Measurements from ENCODE around the gene TBC1D10A. TPM values are rescaled to one million over a fixed set of nuclear protein-coding genes. Genes with fewer than 3 reads are reported as not detected.
A peak's percentile ranks its signal among the peaks of the same experiment; 100 is the strongest.

The TBC1D10A gene
- polyA plus RNA-seq, 1 donor (not counting 4 experiments of a cell fraction or from before 2014, with no cell fraction given): 17.8 TPM

DNA sequence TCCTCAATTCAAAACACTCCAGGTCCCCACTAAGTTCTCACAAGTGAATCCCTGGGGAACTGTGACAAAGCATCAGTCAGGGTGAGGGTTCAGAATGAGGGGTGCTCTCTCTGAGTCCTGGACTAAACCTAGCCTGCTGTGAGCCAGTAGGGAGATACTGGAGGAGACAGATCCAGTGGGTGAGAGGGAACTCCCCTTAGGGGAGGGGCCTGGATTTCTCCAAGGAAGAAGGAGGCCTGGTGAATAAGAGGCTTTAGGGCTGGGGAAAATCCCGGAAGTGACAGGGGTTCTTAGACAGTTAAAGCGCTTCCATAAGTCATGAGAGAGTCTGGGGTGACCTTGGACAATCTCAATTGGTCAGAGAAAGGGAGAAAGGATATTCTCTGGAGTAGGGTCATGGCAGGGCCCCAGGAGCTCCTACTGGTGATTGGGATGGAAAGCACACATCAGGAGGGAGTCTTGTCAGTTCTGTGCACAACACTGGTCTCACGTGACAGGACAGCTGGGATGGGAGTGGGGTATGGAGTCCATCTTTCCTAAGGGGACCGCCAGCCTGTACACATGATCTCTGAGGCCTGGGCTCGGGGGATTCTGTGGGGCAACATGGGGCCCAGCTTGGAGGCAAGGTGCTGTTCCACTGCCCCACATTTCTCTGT lies 1.5 kb downstream of the TBC1D10A start:
- DNase-seq (ENCODE audit: low read depth, low spot score) (peak; percentile 54), FAIRE-seq (peak; percentile 97)
- H3K4me1 ChIP-seq (ENCODE audit: control insufficient read depth, extremely low read depth, insufficient read depth, low read length): peaks cover 41% of the 10 kb centered on the region
- peaks cover 8% of the 10 kb centered on the region for H3K9me1 ChIP-seq (ENCODE audit: control insufficient read depth, extremely low read depth, insufficient read depth, low read length)
- H3K79me2 ChIP-seq (ENCODE audit: control insufficient read depth, insufficient read depth, low read length): peaks cover 46% of the 10 kb centered on the region
- peaks cover 5 to 22% of the 10 kb centered on the region in 2 experiments for H3K36me3 ChIP-seq (ENCODE audit: control insufficient read depth in 2 of 2, extremely low read depth in 1 of 2, insufficient read depth in 2 of 2, low read length in 2 of 2)
- H2AFZ ChIP-seq (ENCODE audit: control insufficient read depth, low read length): no peak overlapping the region
- H3K9ac ChIP-seq (ENCODE audit: control insufficient read depth, extremely low read depth, insufficient read depth, low read length): peak overlapping the region; percentile 83
- H3K4me3 ChIP-seq (ENCODE audit: control insufficient read depth in 2 of 3, extremely low read depth in 1 of 3, insufficient read depth in 2 of 3, low read depth in 1 of 3, low read length in 3 of 3): peak overlapping the region; percentile 80 to 91 (median 81)
- dilution Hi-C loops (cut with MboI; ENCODE audit: extremely low pct_ligation_motif_present, low sequenced_read_pairs): no loop called here
- H4K20me1 ChIP-seq (ENCODE audit: control insufficient read depth, extremely low read depth, insufficient read depth, low read length): peaks cover 4% of the 10 kb centered on the region
- H3K27ac ChIP-seq (ENCODE audit: control insufficient read depth, insufficient read depth, low read length): peak overlapping the region; percentile 74
- no peaks in the 10 kb centered on the region for H3K9me3 ChIP-seq (ENCODE audit: control insufficient read depth, low read depth, low read length)
- no peaks in the 10 kb centered on the region for H3K27me3 ChIP-seq (ENCODE audit: control insufficient read depth, extremely low read depth, insufficient read depth, low read length)
- H3K4me2 ChIP-seq (ENCODE audit: control insufficient read depth, extremely low read depth, insufficient read depth, low read depth, low read length): peak overlapping the region; percentile 97
- no peak for TF ChIP-seq EZH2 (IDR thresholded peaks at IDR 0.05; ENCODE audit: low read length)
- TF ChIP-seq, protein P1, sequence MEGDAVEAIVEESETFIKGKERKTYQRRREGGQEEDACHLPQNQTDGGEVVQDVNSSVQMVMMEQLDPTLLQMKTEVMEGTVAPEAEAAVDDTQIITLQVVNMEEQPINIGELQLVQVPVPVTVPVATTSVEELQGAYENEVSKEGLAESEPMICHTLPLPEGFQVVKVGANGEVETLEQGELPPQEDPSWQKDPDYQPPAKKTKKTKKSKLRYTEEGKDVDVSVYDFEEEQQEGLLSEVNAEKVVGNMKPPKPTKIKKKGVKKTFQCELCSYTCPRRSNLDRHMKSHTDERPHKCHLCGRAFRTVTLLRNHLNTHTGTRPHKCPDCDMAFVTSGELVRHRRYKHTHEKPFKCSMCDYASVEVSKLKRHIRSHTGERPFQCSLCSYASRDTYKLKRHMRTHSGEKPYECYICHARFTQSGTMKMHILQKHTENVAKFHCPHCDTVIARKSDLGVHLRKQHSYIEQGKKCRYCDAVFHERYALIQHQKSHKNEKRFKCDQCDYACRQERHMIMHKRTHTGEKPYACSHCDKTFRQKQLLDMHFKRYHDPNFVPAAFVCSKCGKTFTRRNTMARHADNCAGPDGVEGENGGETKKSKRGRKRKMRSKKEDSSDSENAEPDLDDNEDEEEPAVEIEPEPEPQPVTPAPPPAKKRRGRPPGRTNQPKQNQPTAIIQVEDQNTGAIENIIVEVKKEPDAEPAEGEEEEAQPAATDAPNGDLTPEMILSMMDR (optimal IDR thresholded peaks at IDR 0.05 in 1 of 3, IDR thresholded peaks at IDR 0.05 in 1 of 3, conservative IDR thresholded peaks at IDR 0.05 in 1 of 3; ENCODE audit: extremely low read depth in 1 of 3, insufficient read depth in 2 of 3, low read length in 3 of 3): no peak

DNA sequence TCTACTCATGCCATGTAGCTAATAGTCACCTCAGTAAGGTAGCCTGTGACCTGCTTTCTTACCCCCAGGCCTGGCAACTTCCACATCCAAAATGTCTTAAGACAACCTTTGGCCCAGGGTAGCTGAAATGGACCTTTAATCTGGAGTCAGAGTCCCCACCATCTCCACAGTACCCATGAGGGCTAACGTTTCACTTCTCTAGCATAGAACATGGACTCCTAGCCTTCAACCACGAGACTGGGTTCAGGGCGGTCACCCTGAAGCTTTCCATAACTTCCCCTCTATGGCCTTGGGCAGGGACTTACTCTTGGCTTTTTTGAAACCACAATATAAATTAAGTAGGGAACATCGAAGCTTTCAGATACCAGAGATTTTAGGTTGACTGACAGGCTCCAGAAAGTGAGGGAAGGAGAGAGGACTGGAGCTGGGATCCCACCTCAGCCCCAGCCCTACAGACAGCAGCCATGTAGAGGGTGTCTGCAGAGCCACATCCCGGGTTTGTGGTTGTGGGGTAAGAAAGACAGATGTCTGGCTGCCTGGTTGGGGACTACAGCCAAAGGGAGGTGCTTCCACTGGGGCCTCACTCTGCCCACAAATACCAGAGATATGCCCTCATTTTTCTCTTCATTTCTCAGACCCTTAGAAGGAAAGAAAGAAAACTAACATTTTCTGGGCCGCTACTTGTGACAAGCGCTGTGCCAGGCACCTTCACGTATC lies 2.6 kb downstream of the TBC1D10A start:
- peak overlapping the region; percentile 97 for H3K4me2 ChIP-seq (ENCODE audit: control insufficient read depth, extremely low read depth, insufficient read depth, low read depth, low read length)
- peak overlapping the region in 2 of 3 experiments; percentile 50 to 91 for H3K4me3 ChIP-seq (ENCODE audit: control insufficient read depth in 2 of 3, extremely low read depth in 1 of 3, insufficient read depth in 2 of 3, low read depth in 1 of 3, low read length in 3 of 3)
- H3K27me3 ChIP-seq (ENCODE audit: control insufficient read depth, extremely low read depth, insufficient read depth, low read length): no peaks in the 10 kb centered on the region
- H3K36me3 ChIP-seq (ENCODE audit: control insufficient read depth in 2 of 2, extremely low read depth in 1 of 2, insufficient read depth in 2 of 2, low read length in 2 of 2): peaks cover 11 to 22% of the 10 kb centered on the region in 2 experiments
- TF ChIP-seq EZH2 (IDR thresholded peaks at IDR 0.05; ENCODE audit: low read length): no peak
- TF ChIP-seq, protein P1 (optimal IDR thresholded peaks at IDR 0.05 in 1 of 3, IDR thresholded peaks at IDR 0.05 in 1 of 3, conservative IDR thresholded peaks at IDR 0.05 in 1 of 3; ENCODE audit: extremely low read depth in 1 of 3, insufficient read depth in 2 of 3, low read length in 3 of 3): no peak
- peaks cover 4% of the 10 kb centered on the region for H4K20me1 ChIP-seq (ENCODE audit: control insufficient read depth, extremely low read depth, insufficient read depth, low read length)
- peaks cover 54% of the 10 kb centered on the region for H3K79me2 ChIP-seq (ENCODE audit: control insufficient read depth, insufficient read depth, low read length)
- H3K9me3 ChIP-seq (ENCODE audit: control insufficient read depth, low read depth, low read length): no peaks in the 10 kb centered on the region
- no peak overlapping the region for H2AFZ ChIP-seq (ENCODE audit: control insufficient read depth, low read length)
- peaks cover 8% of the 10 kb centered on the region for H3K9me1 ChIP-seq (ENCODE audit: control insufficient read depth, extremely low read depth, insufficient read depth, low read length)
- dilution Hi-C loops (cut with MboI; ENCODE audit: extremely low pct_ligation_motif_present, low sequenced_read_pairs): no loop called here
- FAIRE-seq (peak; percentile 32), DNase-seq (ENCODE audit: low read depth, low spot score) (no peak)
- H3K27ac ChIP-seq (ENCODE audit: control insufficient read depth, insufficient read depth, low read length): peak overlapping the region; percentile 74
- H3K9ac ChIP-seq (ENCODE audit: control insufficient read depth, extremely low read depth, insufficient read depth, low read length): peak overlapping the region; percentile 83
- H3K4me1 ChIP-seq (ENCODE audit: control insufficient read depth, extremely low read depth, insufficient read depth, low read length): peaks cover 41% of the 10 kb centered on the region

Data from keratinocyte (primary cell).